Stimulated activated CD8-positive, alpha-beta memory T cell treated with anti-CD3 and anti-CD28 coated beads, Interleukin-7, amount 100 ng/mL, for 24 hours (primary cell): Measurements from ENCODE around the gene TNFRSF4.
A peak's percentile ranks its signal among the peaks of the same experiment; 100 is the strongest.
"Not testable (repeated sequence)": the region's sequence is repeated elsewhere in the genome, so short reads cannot be mapped to it uniquely, and the experiment has no call there.

ENCODE experiments used
- DNase-seq: peaks from one replicate; pipeline ENCODE4 v3.0.0-alpha.2; 2020; ENCODE audit warnings: low read depth

The TNFRSF4 gene

DNA sequence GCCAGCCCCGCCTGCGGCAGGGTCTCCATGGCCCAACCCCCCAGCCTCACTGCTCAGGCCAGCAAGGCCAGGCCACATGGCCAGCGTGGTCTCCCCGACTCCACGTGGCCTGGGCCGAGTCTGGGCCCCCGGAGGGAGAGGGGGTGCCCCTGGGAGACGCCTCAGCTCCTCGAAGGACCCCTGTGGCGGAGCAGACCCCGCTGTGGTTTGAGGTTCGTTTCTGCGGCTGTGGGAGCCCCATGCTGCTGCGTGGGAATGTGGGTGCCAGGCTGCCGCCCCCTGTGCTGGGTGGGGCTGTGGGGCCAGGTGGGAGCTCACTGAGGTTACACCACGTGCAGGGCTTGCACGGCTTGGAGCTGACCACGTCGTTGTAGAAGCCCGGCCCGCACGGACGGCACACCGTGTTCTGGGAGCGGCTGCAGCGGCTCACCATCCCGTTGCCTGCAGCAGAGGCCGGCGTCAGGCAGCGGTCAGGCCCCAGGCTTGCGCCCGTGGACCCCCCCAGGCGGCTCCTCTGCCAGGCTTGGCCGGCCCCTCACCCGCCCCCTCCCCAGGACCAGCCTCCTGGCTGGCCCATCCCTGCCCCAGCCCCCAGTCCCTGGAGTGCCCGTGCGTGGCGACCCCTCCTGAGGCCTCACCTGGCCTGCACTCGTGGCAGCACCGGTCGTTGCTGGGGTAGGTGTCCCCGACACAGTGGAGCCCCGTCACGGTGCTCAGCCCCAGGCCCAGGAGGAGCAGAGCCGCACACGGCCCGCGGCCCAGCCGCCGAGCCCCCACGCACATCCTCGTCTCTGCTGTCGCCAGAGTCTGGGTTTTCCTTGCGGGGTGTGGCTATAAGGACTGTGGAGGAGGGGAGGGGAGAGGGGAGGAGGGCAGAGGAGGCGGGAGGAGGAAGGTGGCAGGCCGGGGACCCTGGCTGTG is at the start of gene TNFRSF4:
TNFRSF4 (minus strand) TSS at position 809 of the 921 bp plus-strand sequence; CDS start at position 783, 26 bp downstream.
- DNase-seq = no peak

GRCh38 chr1:1262758-1263157 is 48.8 kb upstream of the TNFRSF4 start:
- DNase-seq = no peak

GRCh38 chr1:1262071-1262470 is 48.1 kb upstream of the TNFRSF4 start:
- DNase-seq = no peak

- DNase-seq = no peak
Measured at GRCh38 chr1:1260843-1261560, 47.0 kb upstream of the TNFRSF4 start.

DNA sequence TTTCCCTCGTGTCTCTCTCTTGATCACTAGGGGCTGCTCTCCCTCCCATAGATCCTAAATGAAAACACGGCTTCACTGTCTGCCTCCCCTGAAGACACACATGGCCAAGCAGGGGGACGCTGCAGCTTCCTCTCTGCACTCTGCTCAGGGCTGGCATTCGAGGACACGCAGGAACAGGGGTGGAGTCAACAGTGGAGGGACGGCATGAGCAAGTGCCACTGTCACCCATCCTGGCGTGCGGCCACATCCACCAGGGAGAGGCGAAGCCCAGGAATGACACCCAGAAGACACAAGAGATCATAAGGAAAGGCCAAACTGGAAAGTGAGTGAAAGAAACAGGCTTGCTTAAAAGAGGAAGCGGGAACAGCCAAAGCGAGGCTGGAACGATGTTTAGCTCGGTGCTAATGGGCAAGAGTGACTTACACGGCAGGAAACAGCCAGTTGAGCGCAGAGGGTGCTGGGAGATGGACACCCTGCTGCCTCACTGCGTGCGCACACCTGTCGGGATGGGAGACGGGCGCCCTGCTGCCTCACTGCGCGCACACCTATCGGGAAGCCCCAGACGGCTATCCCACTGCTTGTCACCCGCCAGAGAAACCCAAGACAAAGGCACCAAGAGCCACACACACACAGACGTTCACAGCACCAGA is 46.1 kb upstream of the TNFRSF4 start:
- DNase-seq = no peak

- DNase-seq = no peak
Measured at GRCh38 chr1:1259540-1259939, 45.6 kb upstream of the TNFRSF4 start.

- no peak for DNase-seq
Measured at GRCh38 chr1:1259119-1259488, 45.2 kb upstream of the TNFRSF4 start.

- DNase-seq = no peak
Measured at GRCh38 chr1:1256956-1257871, 43.3 kb upstream of the TNFRSF4 start.

GRCh38 chr1:1255611-1256010 is 41.7 kb upstream of the TNFRSF4 start:
- DNase-seq = no peak

GRCh38 chr1:1255078-1255477 is 41.1 kb upstream of the TNFRSF4 start:
- no peak for DNase-seq

DNA sequence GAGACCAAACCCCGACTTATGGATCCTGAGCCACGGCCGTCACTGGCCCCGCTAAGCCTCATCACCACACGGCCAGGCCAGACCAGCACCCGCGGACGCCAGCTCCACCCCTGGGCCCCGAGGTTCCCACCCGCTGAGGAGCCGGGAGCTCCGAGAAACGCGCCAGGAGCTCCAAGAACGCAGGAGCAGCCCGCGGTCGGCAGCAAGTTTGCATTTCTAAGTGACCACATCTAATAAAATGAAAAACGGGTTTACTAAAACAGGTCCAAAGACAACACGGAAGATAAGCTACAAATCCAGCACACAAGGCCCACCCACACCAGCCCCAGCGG is 40.7 kb upstream of the TNFRSF4 start:
- no peak for DNase-seq

GRCh38 chr1:1253972-1254666 is 40.2 kb upstream of the TNFRSF4 start:
- DNase-seq = no peak

- no peak for DNase-seq
Measured at GRCh38 chr1:1253314-1253713, 39.4 kb upstream of the TNFRSF4 start.

DNA sequence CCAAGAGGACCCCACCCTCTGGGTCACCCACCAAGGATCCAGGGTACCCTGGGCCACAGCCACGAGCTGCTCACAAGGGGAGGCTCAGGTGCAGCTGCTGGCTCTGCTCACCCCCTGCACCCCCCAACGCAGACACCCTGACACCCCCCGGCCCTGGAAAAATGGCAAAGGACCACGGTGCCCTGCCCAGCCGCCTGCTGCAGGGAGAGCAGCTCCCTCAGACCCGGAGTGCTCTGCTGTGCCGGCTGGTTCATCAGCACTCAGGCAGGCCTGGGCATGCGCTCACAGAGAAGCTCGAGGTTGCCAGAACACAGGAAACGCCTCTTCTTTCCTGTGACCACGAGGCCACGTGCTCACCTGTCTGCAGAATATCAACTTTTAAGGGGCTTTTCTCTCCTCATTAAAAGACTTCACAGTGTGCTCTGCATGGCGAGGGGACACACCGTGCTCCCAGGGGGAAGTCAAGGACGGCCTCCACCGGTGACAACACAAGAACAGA is 36.9 kb upstream of the TNFRSF4 start:
- DNase-seq = peak; percentile 25

- DNase-seq = not testable (repeated sequence)
Measured at GRCh38 chr1:1248009-1248913, 34.3 kb upstream of the TNFRSF4 start.

GRCh38 chr1:1247341-1247913 is 33.5 kb upstream of the TNFRSF4 start:
- DNase-seq = no peak

DNA sequence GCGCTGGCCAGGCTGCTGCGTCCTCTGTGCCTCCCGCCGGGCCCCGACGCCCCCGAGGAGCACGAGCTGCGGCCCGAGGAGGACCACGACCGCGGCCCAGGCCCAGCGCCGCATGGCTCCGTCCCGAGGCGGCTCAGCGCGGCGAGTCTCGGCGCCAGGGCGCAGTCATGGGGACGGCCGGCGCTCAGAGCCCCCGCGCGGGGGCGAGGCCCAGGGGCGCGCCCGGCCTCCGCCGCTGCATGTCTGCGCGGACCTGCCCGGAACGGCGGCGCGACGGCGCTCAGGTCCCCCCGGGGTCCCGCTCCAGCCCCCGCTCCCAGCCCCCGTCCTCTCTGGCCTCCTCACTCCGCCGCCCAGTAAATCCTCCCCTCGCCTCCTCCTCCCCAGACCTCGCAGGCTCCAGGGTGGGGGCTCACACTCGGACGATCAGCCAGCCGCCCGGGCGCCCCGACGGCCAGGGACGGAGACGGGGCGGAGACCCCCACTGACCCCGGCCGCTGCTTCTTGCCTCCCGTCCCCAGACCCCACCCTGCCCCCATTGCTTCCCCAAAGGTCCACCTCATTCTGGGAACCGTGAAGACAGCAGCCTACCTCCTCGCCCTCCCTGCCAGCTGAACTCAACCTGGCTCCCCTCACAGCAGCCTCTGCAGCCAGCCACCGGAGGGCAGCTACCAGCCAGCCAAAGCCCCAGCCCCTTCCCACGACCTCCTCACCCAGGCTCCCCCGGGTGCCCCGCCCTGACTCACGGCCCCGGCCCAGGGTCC is 32.8 kb upstream of the TNFRSF4 start, which contains the start of gene C1QTNF12:
C1QTNF12 (minus strand) TSS at position 146 of the 764 bp plus-strand sequence; CDS start at position 114, 32 bp downstream.
- DNase-seq = no peak

DNA sequence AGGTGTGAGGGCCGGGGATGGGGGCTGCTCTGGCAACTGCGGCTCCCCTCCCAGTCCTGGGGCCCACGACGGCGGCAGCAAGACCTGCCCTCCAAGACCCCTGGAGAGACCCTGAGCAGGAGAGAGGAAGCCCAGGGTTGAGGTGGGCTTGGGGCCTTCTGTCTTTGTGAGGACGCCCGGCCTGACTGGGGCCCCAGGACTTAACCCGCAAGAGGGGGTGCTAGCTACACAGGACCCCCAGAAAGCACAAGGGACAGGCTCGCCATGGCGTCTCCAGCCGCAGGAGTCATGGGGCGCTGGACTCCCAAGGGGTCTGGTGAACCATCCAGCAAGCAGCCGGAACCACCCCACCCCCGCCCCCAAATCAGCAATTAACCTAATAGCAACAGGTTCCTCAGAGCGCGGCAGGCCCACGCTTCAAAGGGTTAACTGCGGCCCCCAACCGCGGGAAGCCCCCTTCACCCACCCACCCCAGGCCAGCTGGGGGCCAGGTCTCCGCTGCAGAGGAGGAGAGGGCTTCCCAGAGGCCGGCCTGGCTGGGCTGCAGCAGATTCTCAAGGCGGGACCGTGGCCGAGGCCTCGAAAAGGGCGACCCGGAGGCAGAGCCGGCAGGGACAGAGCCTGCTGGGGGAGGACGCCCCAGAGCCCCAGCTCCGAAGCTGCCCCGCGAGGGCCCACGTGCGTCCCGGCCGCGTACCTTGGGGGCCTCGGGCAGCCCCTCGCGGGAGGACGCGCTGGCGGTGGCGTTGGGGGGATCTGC is 32.0 kb upstream of the TNFRSF4 start:
- DNase-seq = no peak
